ENCODE measurements around the gene ZMYND11. TPM values are rescaled to one million over a fixed set of nuclear protein-coding genes. Genes with fewer than 3 reads are reported as not detected.

Gene ZMYND11
- total RNA-seq, 4 donors from 2014 or later = 28.9 to 132 (median 37.2) TPM

DNA sequence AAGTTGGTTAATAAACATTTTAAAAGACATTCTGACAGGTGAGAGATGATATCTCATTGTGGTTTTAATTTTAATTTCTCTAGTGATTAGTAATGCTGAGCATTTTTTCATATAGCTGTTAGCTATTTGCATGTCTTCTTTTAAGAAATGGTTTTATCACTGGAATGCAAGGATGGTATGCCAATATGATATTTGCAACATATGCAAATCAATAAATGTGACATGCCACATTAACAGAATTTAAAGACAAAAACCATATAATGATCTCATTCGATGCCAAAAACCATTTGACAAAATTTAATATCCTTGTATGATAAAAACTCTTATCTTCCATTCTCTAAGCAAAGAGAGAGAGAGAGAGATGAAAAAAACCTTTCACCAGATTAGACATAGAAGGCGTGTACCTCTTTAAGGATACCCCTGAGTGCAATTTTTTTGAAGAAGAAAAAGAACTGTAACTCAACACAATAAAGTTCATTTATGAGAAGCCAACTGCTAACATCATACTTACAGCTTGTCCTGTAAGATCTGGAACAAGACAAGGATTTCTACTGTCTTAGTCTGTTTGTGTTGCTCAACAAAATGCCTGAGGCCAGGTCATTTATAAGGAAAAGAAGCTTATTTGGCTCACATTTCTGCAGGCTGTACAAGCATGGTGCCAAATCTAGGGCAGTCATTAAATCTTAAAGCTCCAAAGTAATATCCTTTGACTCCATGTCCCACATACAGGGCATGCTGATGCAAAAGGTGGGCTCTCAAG, 39.7 kb upstream of the ZMYND11 start:
- no peaks in the 10 kb centered on the region for H3K27me3 ChIP-seq
- no peak overlapping the region for H3K27ac ChIP-seq
- no peaks in the 10 kb centered on the region for H3K4me1 ChIP-seq
- H3K36me3 ChIP-seq = no peaks in the 10 kb centered on the region
- H3K4me3 ChIP-seq = no peak overlapping the region
- H3K9me3 ChIP-seq = peaks cover 0 to 8% (median 2%) of the 10 kb centered on the region in 4 donors
- no peak for TF ChIP-seq POLR2A (IDR thresholded peaks at IDR 0.05)
- TF ChIP-seq, protein P1, sequence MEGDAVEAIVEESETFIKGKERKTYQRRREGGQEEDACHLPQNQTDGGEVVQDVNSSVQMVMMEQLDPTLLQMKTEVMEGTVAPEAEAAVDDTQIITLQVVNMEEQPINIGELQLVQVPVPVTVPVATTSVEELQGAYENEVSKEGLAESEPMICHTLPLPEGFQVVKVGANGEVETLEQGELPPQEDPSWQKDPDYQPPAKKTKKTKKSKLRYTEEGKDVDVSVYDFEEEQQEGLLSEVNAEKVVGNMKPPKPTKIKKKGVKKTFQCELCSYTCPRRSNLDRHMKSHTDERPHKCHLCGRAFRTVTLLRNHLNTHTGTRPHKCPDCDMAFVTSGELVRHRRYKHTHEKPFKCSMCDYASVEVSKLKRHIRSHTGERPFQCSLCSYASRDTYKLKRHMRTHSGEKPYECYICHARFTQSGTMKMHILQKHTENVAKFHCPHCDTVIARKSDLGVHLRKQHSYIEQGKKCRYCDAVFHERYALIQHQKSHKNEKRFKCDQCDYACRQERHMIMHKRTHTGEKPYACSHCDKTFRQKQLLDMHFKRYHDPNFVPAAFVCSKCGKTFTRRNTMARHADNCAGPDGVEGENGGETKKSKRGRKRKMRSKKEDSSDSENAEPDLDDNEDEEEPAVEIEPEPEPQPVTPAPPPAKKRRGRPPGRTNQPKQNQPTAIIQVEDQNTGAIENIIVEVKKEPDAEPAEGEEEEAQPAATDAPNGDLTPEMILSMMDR (IDR thresholded peaks at IDR 0.05) = no peak
- no peak for DNase-seq

DNA sequence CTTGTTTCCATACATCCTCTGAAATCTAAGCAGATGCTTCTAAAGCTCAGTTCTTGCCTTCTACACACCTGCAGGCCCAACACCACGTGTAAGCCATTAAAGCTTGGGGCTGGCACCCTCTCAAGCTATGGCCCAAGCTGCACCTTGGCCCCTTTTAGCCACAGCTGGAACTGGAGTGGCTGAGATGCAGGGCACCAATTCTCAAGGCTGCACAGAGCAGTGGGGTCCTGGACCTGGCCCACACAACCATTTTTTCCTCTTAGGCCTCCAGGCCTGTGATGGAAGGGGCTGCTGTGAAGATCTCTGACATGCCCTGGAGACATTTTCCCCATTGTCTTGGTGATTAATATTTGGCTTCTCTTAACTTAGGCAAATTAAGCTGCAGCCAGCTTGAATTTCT, 38.8 kb upstream of the ZMYND11 start:
- Histone ChIP-seq H3K4me1 (no peaks in the 10 kb centered on the region), H3K27me3 (no peaks in the 10 kb centered on the region), H3K4me3 (no peak overlapping the region), H3K9me3 (peaks cover 0 to 8% (median 2%) of the 10 kb centered on the region in 4 donors), H3K27ac (no peak overlapping the region), H3K36me3 (no peaks in the 10 kb centered on the region)
- TF ChIP-seq POLR2A (IDR thresholded peaks at IDR 0.05) = no peak
- TF ChIP-seq, protein P1 (IDR thresholded peaks at IDR 0.05) = no peak
- no peak for DNase-seq

DNA sequence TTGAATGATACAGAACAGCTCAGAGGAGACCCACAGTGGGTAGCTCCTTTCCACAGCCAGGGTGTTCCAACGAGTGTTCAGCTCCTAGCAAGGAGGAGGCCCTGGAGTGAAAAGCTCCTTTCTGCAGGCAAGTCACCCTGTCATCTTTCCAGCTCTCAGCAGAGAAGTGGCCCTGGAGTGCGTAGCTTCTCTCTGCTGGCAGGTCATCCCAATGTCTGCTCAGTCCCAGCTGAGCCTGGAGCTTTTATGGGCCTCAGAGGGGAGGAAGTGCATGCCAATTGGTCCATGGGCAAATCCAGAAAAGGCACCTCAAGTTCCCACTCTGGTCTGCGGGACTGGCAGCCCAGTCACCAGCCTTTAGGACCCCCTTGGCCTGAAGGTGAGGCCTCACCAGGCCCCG, 30.8 kb upstream of the ZMYND11 start:
- TF ChIP-seq, protein P1 (IDR thresholded peaks at IDR 0.05) = no peak
- no peak for TF ChIP-seq POLR2A (IDR thresholded peaks at IDR 0.05)

DNA sequence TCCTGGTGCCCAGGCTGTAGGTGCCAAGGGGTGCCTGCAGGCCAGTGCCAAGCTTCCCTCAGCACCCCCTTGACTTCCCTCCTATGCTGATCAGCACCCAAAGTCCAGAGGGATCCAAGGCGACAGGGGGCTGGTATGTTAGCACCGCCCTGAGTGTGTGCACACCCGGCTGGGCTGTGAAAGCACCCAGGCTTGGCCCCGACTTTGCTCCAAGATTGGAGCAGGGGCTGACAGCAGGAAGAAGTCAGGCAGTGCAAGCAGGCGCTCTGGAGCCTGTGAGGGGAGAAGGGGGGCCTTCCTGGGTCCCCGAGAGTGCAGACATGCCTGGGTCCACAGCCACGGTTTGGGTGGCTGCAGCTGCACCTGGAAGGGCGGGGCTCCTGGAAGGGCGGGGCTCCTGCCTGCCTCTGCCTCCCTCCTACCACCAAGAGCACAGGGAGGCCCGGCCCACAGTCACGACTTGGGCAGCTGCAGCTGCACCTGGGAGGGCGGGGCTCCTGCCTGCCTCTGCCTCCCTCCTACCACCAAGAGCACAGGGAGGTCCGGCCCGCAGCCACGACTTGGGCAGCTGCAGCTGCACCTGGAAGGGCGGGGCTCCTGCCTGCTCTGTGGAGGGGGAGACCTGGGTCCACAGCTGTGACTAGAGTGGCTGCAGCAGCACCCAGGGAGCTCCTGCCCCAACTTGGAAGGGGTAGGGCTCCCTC, 30.2 kb upstream of the ZMYND11 start:
- no peaks in the 10 kb centered on the region for H3K27me3 ChIP-seq
- no peaks in the 10 kb centered on the region for H3K36me3 ChIP-seq
- H3K4me3 ChIP-seq = no peak overlapping the region
- TF ChIP-seq, protein P1 (IDR thresholded peaks at IDR 0.05) = no peak
- TF ChIP-seq POLR2A (IDR thresholded peaks at IDR 0.05) = no peak
- no peak for DNase-seq
- no peak overlapping the region for H3K27ac ChIP-seq
- no peaks in the 10 kb centered on the region for H3K4me1 ChIP-seq
- H3K9me3 ChIP-seq = no peaks in the 10 kb centered on the region

More for the DNA sequence above, 30.8 kb upstream of the ZMYND11 start:
- H3K4me1 ChIP-seq = no peaks in the 10 kb centered on the region
- no peaks in the 10 kb centered on the region for H3K9me3 ChIP-seq
- H3K36me3 ChIP-seq = no peaks in the 10 kb centered on the region
- no peak overlapping the region for H3K4me3 ChIP-seq
- DNase-seq = no peak
- H3K27ac ChIP-seq = no peak overlapping the region
- H3K27me3 ChIP-seq = no peaks in the 10 kb centered on the region

DNA sequence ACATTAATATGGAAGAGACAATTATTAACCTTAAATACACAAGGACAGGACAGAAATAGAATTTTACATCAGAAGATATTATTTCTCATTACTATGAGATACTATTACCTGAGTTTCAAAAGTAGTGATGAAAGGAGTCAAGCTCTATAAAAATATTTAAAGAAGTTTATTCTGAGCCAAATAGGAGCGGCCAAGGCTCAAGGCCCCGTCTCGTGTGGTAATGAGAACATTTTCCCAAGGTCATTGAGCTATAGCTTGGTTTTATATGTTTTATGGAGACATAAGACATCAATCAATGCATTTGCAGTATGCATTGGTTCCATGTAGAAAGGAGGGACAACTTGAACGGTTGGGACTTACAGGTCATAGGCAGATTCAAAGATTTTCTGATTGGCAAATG, 29.4 kb upstream of the ZMYND11 start:
- Histone ChIP-seq H3K27ac (no peak overlapping the region), H3K27me3 (no peaks in the 10 kb centered on the region), H3K4me3 (no peak overlapping the region), H3K36me3 (no peaks in the 10 kb centered on the region), H3K4me1 (no peaks in the 10 kb centered on the region), H3K9me3 (no peaks in the 10 kb centered on the region)
- TF ChIP-seq, protein P1 (IDR thresholded peaks at IDR 0.05) = no peak
- TF ChIP-seq POLR2A (IDR thresholded peaks at IDR 0.05) = no peak
- DNase-seq = no peak

Data from Peyer's patch (tissue), 4 donors.